GM19023 (cell line): ENCODE results near the gene OTX2.

Experiments used
- ATAC-seq: cut with Tn5 transposase; IDR thresholded peaks from one replicate; pipeline ENCODE4 v1.9.1; 2021; ENCODE audit warnings: mild to moderate bottlenecking, moderate library complexity; ENCODE audit not compliant: unreplicated experiment

Gene OTX2

DNA sequence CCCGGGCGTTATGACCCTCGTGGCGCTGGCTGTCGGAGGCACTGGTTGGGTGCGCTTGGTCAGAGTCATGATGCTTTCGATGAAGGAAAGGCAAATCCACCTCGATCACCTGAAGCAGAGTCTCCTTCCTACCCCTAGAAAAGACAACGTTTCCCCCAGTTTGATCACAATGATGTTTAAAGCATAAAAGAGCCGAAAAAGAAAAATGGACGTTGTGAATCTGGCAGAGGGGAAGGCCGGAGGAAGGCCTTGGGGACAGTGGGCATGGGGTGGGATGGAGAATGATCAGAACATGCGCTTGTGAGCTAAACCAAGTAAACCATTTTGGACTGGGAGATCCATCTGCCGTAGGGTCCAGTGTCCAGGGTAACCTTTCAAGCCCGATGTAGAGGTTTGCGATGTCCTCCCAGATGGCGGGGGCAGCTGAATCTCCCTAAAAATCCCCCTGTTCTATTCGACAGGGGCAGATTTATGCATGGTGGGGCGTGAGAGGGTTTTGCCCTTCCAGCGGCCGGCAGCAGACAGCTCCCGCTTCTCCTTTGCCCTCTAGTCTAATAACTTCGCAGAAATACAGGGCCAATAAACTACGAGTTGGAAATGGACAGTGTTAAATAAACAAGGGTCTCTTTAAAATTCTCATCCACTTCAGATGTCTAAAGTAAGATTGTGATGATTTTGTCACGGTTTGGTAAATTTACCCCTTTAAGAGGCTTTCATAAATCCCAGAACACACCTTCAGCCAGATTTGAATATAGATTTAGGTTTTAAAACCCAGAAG, 2.3 kb upstream of the OTX2 start:
- ATAC-seq = no peak

DNA sequence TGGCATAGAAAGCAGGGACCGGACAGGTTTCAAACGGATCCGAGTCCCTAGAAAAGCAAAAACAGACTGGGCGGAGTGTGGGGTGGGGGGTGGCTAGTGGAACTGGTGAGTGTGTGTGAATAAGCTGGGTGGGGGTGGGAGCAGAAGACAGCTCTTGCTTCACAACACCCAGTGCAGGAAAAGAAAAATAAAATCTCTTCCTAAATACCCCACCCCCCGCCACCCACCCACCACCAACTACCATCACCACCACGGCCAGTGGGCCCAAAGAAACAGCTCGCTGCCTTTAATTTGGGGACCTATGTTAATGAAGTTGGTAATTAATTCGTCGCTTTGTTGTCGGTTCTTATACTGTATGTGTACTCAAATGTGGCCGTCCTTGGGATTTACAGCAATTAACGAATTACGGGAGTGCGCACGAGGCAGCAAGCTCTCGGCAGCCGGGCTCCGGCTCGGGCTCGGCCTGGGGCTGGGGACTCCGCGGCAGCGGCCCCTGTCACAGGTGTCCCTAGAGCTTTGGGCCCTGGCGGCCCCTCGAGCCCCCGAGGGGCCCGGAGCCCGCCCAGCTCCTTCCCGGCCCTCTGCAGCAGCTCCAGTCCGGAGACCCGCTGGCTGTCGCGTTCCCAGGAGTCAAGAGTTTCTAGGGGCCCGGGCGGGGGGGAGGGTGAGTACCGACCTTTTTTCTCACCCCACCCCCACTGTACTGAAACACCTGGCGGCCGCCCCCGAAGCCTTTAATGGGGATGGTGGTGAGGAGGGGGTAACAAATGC, 1.5 kb upstream of the OTX2 start:
- ATAC-seq = no peak

- no peak for ATAC-seq
Observed at GRCh38 chr14:56810836-56811592, 735 bp upstream of the OTX2 start.

GRCh38 chr14:56809270-56810146, 771 bp downstream of the OTX2 start:
- ATAC-seq = no peak

- no peak for ATAC-seq
Observed at GRCh38 chr14:56808383-56809269, 1.7 kb downstream of the OTX2 start.

DNA sequence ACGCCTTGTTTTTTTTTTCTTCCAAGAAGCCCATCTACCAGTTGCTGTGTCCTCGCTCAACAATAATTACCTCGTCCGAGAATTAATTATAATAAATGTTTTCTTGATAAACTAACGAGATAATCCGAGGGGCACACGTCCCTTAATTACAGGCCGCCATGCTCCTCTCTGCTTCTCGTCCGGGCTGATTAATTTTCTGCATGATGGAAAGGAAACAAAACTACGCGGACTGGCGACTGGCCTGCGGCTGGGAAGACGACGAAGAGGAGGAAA, 2.2 kb downstream of the OTX2 start:
- no peak for ATAC-seq

DNA sequence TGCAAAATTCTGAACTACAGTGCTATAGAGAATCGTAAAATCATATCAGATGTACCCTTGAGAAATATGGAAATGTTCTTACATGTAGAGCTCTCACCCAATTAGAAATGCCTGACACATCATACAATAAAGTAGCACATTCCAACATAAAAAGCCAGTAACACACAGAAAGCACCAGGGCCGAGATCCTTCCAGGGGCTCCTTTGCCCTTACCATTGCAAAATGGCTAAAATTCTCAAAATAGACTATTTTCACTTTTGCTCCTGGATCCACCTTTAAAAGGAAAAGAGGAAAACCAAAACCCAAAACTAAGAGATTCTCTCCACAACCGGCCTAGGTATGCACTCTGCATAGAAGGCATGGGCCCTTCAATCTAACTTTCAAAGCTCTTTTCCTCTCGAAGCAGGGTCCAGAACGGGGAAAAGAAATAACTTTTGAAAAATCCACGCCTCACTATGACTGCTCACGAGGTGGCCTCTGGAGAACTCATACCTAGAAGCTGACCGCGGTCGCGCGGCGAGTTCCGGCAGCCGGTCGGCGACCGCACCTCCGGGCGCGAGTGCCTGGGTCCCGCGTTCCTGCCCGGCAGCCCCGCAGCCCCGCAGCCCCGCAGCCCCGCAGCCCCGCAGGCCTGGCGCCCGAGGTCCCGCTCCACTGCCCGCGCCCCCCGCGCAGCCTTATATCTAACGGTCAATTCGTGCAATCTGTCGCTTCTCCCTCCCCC, 2.7 kb downstream of the OTX2 start:
- ATAC-seq = no peak

DNA sequence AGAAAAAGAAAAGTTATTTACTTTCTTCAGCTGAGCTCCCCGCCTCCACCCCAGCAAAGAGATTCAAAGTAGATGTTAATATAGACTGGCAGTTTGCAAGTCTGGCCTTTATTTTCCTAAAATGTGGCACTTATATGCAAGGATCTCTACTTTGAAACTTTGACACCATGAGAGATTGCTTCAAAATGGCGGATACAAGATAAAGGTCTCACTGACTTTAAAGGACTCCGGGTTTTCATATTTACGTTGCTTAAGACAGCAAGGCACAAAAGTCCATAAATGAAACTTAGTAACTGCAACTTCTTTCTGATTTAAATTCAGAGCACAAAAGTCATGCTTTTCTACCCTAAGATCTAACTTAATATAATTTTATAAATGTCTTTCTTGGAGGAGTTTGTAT, 3.5 kb downstream of the OTX2 start:
- ATAC-seq = no peak

- no peak for ATAC-seq
Observed at GRCh38 chr14:56805992-56806727, 4.1 kb downstream of the OTX2 start.

DNA sequence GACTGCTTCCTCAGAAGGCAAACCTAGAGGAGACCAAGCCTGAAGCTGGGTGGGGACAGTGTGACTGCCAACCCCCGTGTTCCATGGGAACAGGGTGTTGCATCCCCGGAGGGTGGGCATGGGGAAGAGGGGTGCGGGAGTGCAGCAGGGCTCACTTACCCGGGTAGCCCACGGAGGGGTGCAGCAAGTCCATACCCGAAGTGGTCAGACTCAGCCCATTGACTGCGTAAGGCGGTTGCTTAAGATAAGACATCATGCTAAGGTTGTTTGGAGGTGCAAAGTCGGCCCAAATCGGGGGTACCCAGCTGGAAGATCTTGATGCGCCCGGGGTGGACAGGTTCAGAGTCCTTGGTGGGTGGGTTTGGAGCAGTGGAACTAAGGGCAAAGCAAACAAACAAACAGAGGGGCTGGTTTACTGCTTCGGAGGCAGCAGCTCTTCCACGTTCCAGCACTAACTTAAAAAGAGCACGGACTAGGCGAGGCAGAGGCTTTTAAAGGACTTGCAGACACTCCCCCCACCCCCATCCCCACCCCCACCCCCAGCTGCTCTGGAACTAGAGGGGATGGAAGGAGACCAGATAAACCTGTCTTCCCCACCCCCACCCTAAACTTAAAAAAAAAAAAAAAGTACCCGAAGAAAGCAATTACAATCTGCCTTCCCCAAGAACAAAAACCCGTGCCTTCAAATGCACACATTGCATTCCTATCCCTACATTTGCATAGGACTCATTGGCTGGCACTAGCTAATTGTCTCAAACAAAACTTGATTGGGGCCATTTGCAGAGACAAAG, 4.9 kb downstream of the OTX2 start:
- ATAC-seq = no peak

DNA sequence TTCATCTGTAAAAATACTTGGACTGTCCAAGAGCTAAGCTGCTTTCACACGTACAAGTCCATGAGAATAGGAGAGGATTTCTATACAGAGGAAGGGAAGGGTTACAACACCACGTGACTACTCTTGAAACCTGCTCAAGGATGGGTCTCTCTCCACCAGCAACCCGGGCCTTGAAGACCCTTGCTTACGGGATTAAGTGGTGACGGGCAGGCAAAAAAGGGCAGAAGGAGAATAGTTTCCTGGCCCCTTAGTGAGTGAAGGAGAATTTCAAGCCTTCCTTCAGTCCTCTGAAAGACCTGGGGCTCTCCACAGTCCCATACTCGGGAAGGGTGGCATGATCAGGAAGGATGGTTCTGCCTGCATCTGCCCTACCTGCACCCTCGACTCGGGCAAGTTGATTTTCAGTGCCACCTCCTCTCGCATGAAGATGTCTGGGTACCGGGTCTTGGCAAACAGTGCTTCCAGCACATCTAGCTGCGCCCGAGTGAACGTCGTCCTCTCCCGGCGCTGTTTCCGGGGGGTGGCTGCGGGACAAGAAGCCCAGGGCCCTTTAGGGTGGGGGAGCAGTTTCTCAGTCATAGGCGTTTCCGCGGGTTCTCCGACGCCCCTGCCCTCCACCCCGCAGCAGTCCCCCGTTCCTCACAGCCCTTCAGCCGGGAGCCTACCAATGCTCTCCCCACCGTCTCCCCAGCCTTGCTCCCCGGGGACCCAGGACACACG, 6.3 kb downstream of the OTX2 start:
- no peak for ATAC-seq

- no peak for ATAC-seq
Observed at GRCh38 chr14:56801920-56802319, 8.4 kb downstream of the OTX2 start.

DNA sequence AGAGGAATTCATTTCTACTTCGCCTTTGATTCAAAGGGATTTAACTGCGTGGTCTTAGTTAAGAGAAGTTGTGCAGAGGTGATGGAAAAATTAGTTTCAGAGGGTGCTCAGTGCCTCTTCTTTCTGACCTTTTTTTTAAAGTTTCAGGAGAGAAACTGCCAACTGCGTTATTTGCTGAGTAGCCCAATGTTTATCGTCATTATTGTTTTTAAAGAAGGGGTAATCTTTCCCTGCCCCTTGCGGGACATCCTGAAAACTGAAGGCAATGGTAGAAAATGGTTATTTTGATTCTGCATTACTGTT, 11.0 kb downstream of the OTX2 start:
- ATAC-seq = no peak

- ATAC-seq = no peak
Observed at GRCh38 chr14:56798447-56799342, 11.6 kb downstream of the OTX2 start.

DNA sequence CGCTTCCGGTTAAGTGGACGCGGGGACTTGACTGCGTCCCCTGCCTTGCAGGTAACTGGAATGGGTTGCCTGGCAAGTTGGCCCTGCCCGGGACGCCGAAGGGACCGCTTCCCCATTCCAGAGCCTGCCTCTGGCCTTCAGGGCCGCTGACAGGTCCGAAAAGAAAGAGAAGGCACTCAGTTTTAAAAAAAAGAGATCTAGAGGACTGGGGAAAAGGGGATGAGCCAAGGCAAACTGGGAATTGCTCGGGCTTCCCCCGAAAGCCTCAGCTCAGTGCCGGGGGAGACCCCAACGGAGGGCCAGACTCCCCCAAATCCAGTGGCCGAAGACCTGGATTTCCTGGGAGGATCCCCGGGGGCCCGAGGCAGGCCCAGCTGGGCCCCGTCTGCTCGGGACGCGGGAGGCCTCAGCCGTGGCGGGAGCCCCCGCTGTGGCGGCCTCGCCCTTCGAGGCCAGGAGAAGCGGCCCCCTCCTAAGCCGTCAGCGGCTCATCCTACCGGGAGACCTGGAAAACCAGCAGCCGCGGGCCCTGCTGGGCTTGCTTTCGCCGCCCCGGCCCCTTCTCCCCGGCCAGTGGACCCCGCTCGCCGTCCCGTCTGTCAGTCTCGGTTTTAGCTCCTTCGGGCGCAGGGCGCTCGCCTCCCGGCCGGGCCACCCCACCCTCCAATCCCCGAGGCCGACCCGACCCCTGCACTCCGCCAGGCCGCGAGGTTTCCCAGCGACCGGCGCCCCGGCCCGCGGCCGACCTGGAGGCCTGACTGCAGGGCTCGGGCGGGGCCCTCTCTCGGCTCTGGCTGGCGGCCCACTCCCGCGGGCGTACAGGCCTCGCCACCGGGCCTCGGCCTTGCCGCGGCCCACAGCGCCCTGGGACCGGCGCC, 12.5 kb downstream of the OTX2 start:
- ATAC-seq = no peak
